ENCODE measurements around the gene PLEKHG2.

PLEKHG2 gene

DNA sequence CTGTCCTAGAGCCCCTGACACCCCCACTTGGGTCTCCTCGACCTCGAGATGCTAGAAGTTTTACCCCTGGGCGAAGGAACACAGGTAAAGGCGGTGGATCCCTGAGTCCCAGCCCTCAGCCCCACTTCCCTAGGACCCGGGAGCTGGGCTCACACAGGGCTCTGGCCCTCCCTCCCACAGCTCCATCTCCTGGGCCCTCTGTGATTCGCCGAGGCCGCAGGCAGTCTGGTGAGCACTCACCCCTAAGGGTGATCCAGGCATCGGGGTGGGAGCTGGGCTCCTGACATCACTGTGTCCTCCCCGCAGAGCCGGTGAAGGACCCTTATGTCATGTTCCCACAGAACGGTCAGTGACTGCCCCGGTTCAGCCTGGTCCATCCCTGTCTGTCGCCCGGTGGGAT lies 8.3 kb downstream of the PLEKHG2 start:
- no peak for TF ChIP-seq YY1 (IDR thresholded peaks at IDR 0.05; ENCODE audit: insufficient read depth, insufficient read length)
- TF ChIP-seq SUZ12 (IDR thresholded peaks at IDR 0.05; ENCODE audit: extremely low read depth, insufficient read depth, insufficient read length), result no peak
- TF ChIP-seq ZNF274 (IDR thresholded peaks at IDR 0.05; ENCODE audit: low read depth, low read length), result no peak
- peaks cover 2% of the 10 kb centered on the region for H3K4me1 ChIP-seq (ENCODE audit: insufficient read depth, insufficient read length)
- H3K9me3 ChIP-seq (ENCODE audit: insufficient read depth, low read length), result no peaks in the 10 kb centered on the region
- H3K27me3 ChIP-seq (ENCODE audit: insufficient read depth, insufficient read length), result no peaks in the 10 kb centered on the region
- H3K9ac ChIP-seq (ENCODE audit: insufficient read length, low read depth), result no peak overlapping the region
- peaks cover 86% of the 10 kb centered on the region for H3K36me3 ChIP-seq (ENCODE audit: insufficient read depth, insufficient read length, low read length)
- H3K4me3 ChIP-seq (ENCODE audit: insufficient read length, low read depth), result no peak overlapping the region
- DNase-seq (ENCODE audit: low read depth, low spot score), result no peak

DNA sequence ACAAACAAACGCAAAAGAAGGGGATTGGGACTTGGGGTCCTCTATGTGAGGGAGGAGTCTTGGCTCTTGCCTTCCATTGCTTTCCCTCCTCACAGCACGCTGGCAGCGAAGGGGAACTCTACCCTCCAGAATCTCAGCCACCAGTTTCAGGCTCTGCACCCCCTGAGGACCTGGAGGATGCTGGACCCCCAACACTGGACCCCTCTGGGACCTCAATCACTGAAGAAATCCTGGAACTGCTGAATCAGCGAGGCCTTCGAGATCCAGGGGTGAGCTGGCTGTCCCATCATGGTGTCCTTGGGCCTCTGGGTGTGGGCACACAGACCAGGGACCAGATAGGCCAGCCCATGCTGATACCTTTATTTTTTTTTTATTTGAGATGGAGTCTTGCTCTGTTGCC lies 9.6 kb downstream of the PLEKHG2 start:
- H3K9ac ChIP-seq (ENCODE audit: insufficient read length, low read depth), result no peak overlapping the region
- DNase-seq (ENCODE audit: low read depth, low spot score), result no peak
- H3K4me1 ChIP-seq (ENCODE audit: insufficient read depth, insufficient read length), result no peaks in the 10 kb centered on the region
- TF ChIP-seq ZNF274 (IDR thresholded peaks at IDR 0.05; ENCODE audit: low read depth, low read length) (no peak), SUZ12 (IDR thresholded peaks at IDR 0.05; ENCODE audit: extremely low read depth, insufficient read depth, insufficient read length) (no peak), YY1 (IDR thresholded peaks at IDR 0.05; ENCODE audit: insufficient read depth, insufficient read length) (no peak)
- H3K4me3 ChIP-seq (ENCODE audit: insufficient read length, low read depth), result no peak overlapping the region
- H3K36me3 ChIP-seq (ENCODE audit: insufficient read depth, insufficient read length, low read length), result peaks cover 78% of the 10 kb centered on the region
- H3K27me3 ChIP-seq (ENCODE audit: insufficient read depth, insufficient read length), result no peaks in the 10 kb centered on the region
- H3K9me3 ChIP-seq (ENCODE audit: insufficient read depth, low read length), result no peaks in the 10 kb centered on the region

DNA sequence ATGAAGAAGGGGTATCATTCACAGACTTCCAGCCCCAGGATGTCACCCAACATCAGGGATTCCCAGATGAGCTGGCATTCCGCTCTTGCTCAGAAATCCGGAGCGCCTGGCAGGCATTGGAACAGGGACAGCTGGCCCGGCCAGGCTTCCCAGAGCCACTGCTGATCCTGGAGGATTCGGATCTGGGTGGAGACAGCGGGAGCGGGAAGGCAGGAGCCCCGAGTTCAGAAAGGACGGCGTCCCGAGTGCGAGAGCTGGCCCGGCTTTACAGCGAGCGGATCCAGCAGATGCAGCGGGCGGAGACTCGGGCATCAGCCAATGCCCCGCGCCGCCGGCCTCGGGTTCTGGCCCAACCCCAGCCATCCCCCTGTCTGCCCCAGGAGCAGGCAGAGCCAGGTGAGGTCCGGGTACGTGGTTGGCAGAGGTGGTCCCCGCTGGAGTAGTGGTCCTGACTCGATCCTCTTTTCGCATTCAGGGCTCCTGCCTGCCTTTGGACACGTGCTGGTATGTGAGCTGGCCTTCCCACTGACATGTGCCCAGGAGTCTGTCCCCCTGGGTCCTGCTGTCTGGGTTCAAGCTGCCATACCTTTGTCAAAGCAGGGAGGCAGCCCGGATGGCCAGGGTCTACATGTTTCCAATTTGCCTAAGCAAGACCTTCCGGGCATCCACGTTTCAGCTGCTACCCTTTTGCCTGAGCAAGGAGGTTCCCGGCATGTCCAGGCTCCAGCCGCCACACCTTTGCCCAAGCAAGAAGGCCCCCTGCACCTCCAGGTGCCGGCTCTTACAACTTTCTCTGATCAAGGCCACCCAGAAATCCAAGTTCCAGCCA lies 11.0 kb downstream of the PLEKHG2 start:
- H3K27me3 ChIP-seq (ENCODE audit: insufficient read depth, insufficient read length), result no peaks in the 10 kb centered on the region
- no peaks in the 10 kb centered on the region for H3K9me3 ChIP-seq (ENCODE audit: insufficient read depth, low read length)
- TF ChIP-seq YY1 (IDR thresholded peaks at IDR 0.05; ENCODE audit: insufficient read depth, insufficient read length) (no peak), ZNF274 (IDR thresholded peaks at IDR 0.05; ENCODE audit: low read depth, low read length) (no peak), SUZ12 (IDR thresholded peaks at IDR 0.05; ENCODE audit: extremely low read depth, insufficient read depth, insufficient read length) (no peak)
- no peak overlapping the region for H3K4me3 ChIP-seq (ENCODE audit: insufficient read length, low read depth)
- H3K9ac ChIP-seq (ENCODE audit: insufficient read length, low read depth), result no peak overlapping the region
- no peak for DNase-seq (ENCODE audit: low read depth, low spot score)
- H3K4me1 ChIP-seq (ENCODE audit: insufficient read depth, insufficient read length), result peaks cover 3% of the 10 kb centered on the region
- peaks cover 66% of the 10 kb centered on the region for H3K36me3 ChIP-seq (ENCODE audit: insufficient read depth, insufficient read length, low read length)

GRCh38 chr19:39424934-39425333 lies 12.5 kb downstream of the PLEKHG2 start:
- Histone ChIP-seq H3K9me3 (ENCODE audit: insufficient read depth, low read length) (no peaks in the 10 kb centered on the region), H3K9ac (ENCODE audit: insufficient read length, low read depth) (no peak overlapping the region), H3K36me3 (ENCODE audit: insufficient read depth, insufficient read length, low read length) (peaks cover 58% of the 10 kb centered on the region), H3K4me1 (ENCODE audit: insufficient read depth, insufficient read length) (peaks cover 6% of the 10 kb centered on the region), H3K4me3 (ENCODE audit: insufficient read length, low read depth) (no peak overlapping the region), H3K27me3 (ENCODE audit: insufficient read depth, insufficient read length) (no peaks in the 10 kb centered on the region)
- no peak for DNase-seq (ENCODE audit: low read depth, low spot score)
- TF ChIP-seq SUZ12 (IDR thresholded peaks at IDR 0.05; ENCODE audit: extremely low read depth, insufficient read depth, insufficient read length), result no peak
- no peak for TF ChIP-seq ZNF274 (IDR thresholded peaks at IDR 0.05; ENCODE audit: low read depth, low read length)
- TF ChIP-seq YY1 (IDR thresholded peaks at IDR 0.05; ENCODE audit: insufficient read depth, insufficient read length), result no peak

- Histone ChIP-seq H3K9me3 (ENCODE audit: insufficient read depth, low read length) (no peaks in the 10 kb centered on the region), H3K36me3 (ENCODE audit: insufficient read depth, insufficient read length, low read length) (peaks cover 50% of the 10 kb centered on the region), H3K4me3 (ENCODE audit: insufficient read length, low read depth) (no peak overlapping the region), H3K27me3 (ENCODE audit: insufficient read depth, insufficient read length) (no peaks in the 10 kb centered on the region), H3K9ac (ENCODE audit: insufficient read length, low read depth) (no peak overlapping the region), H3K4me1 (ENCODE audit: insufficient read depth, insufficient read length) (peaks cover 6% of the 10 kb centered on the region)
- no peak for DNase-seq (ENCODE audit: low read depth, low spot score)
- TF ChIP-seq SUZ12 (IDR thresholded peaks at IDR 0.05; ENCODE audit: extremely low read depth, insufficient read depth, insufficient read length) (no peak), YY1 (IDR thresholded peaks at IDR 0.05; ENCODE audit: insufficient read depth, insufficient read length) (no peak), ZNF274 (IDR thresholded peaks at IDR 0.05; ENCODE audit: low read depth, low read length) (no peak)
Measured at GRCh38 chr19:39425744-39426143, 13.3 kb downstream of the PLEKHG2 start.

DNA sequence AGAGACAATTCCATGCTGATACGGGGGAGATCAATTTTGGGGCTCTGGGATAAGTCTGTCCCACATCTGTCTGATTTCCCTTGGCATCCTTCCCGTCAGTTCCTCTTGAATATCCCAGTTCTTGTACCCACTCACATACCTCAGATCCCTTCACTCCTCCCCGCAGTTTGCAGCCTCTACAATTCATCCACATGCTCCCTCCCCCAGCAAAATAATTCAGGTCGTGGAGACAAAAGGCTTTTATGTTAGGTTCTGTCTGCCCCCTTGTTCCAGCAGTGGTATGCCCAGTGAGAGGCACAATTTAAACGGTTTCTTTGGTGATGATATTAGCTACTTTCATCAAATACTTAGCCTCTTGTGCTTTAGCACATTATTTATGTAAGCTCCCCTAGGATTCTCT lies 13.7 kb downstream of the PLEKHG2 start:
- Histone ChIP-seq H3K9me3 (ENCODE audit: insufficient read depth, low read length) (no peaks in the 10 kb centered on the region), H3K36me3 (ENCODE audit: insufficient read depth, insufficient read length, low read length) (peaks cover 46% of the 10 kb centered on the region), H3K4me3 (ENCODE audit: insufficient read length, low read depth) (no peak overlapping the region), H3K27me3 (ENCODE audit: insufficient read depth, insufficient read length) (no peaks in the 10 kb centered on the region), H3K4me1 (ENCODE audit: insufficient read depth, insufficient read length) (peaks cover 6% of the 10 kb centered on the region), H3K9ac (ENCODE audit: insufficient read length, low read depth) (no peak overlapping the region)
- TF ChIP-seq SUZ12 (IDR thresholded peaks at IDR 0.05; ENCODE audit: extremely low read depth, insufficient read depth, insufficient read length), result no peak
- DNase-seq (ENCODE audit: low read depth, low spot score), result no peak

- Histone ChIP-seq H3K9ac (ENCODE audit: insufficient read length, low read depth) (no peak overlapping the region), H3K4me3 (ENCODE audit: insufficient read length, low read depth) (no peak overlapping the region), H3K9me3 (ENCODE audit: insufficient read depth, low read length) (no peaks in the 10 kb centered on the region), H3K27me3 (ENCODE audit: insufficient read depth, insufficient read length) (no peaks in the 10 kb centered on the region), H3K36me3 (ENCODE audit: insufficient read depth, insufficient read length, low read length) (peaks cover 43% of the 10 kb centered on the region), H3K4me1 (ENCODE audit: insufficient read depth, insufficient read length) (peaks cover 6% of the 10 kb centered on the region)
- TF ChIP-seq SUZ12 (IDR thresholded peaks at IDR 0.05; ENCODE audit: extremely low read depth, insufficient read depth, insufficient read length) (no peak), YY1 (IDR thresholded peaks at IDR 0.05; ENCODE audit: insufficient read depth, insufficient read length) (no peak), ZNF274 (IDR thresholded peaks at IDR 0.05; ENCODE audit: low read depth, low read length) (no peak)
- DNase-seq (ENCODE audit: low read depth, low spot score), result no peak
Measured at GRCh38 chr19:39427707-39428106, 15.2 kb downstream of the PLEKHG2 start.
